Colon (tissue), 2 donors: ENCODE measurements around the gene SSTR5.

Experiments
- FAIRE-seq: peaks from 2 replicates; lab custom pipeline; 2012; peaks lifted over from hg19 to GRCh38; lab: Jason Lieb, UNC
- donor health status: control.
- donor health status: control.

Gene SSTR5

GRCh38 chr16:1106659-1107058, 34.1 kb downstream of the SSTR5 start:
- FAIRE-seq, result no peak

GRCh38 chr16:1107141-1107540, 34.6 kb downstream of the SSTR5 start:
- FAIRE-seq, result no peak

GRCh38 chr16:1107731-1108130, 35.2 kb downstream of the SSTR5 start:
- FAIRE-seq, result no peak

- FAIRE-seq, result no peak
Measured at GRCh38 chr16:1108299-1109252, 36.0 kb downstream of the SSTR5 start.

- no peak for FAIRE-seq
Measured at GRCh38 chr16:1109648-1110047, 37.1 kb downstream of the SSTR5 start.

GRCh38 chr16:1112506-1113184, 40.1 kb downstream of the SSTR5 start:
- FAIRE-seq, result no peak

- FAIRE-seq, result no peak
Measured at GRCh38 chr16:1113489-1113888, 40.9 kb downstream of the SSTR5 start.

- FAIRE-seq, result no peak
Measured at GRCh38 chr16:1113889-1114526, 41.5 kb downstream of the SSTR5 start.

GRCh38 chr16:1116693-1117077, 44.1 kb downstream of the SSTR5 start:
- no peak for FAIRE-seq

GRCh38 chr16:1117176-1117900, 44.8 kb downstream of the SSTR5 start:
- FAIRE-seq, result no peak

- FAIRE-seq, result no peak
Measured at GRCh38 chr16:1117926-1118325, 45.4 kb downstream of the SSTR5 start.

GRCh38 chr16:1119129-1119528, 46.6 kb downstream of the SSTR5 start:
- FAIRE-seq, result no peak

- no peak for FAIRE-seq
Measured at GRCh38 chr16:1119766-1120576, 47.4 kb downstream of the SSTR5 start.

- no peak for FAIRE-seq
Measured at GRCh38 chr16:1120577-1120941, 48.0 kb downstream of the SSTR5 start.

- no peak for FAIRE-seq
Measured at GRCh38 chr16:1121009-1121408, 48.5 kb downstream of the SSTR5 start.

GRCh38 chr16:1121601-1122397, 49.3 kb downstream of the SSTR5 start:
- FAIRE-seq, result no peak

GRCh38 chr16:1122398-1122765, 49.8 kb downstream of the SSTR5 start:
- FAIRE-seq, result no peak

- FAIRE-seq, result no peak
Measured at GRCh38 chr16:1123525-1124230, 51.1 kb downstream of the SSTR5 start.

- FAIRE-seq, result no peak
Measured at GRCh38 chr16:1124291-1124690, 51.7 kb downstream of the SSTR5 start.

- FAIRE-seq, result no peak
Measured at GRCh38 chr16:1124795-1125194, 52.2 kb downstream of the SSTR5 start.
